Measurements from ENCODE around the gene RBM25.
"Not testable (repeated sequence)": the region's sequence is repeated elsewhere in the genome, so short reads cannot be mapped to it uniquely, and the experiment has no call there.

The RBM25 gene

DNA sequence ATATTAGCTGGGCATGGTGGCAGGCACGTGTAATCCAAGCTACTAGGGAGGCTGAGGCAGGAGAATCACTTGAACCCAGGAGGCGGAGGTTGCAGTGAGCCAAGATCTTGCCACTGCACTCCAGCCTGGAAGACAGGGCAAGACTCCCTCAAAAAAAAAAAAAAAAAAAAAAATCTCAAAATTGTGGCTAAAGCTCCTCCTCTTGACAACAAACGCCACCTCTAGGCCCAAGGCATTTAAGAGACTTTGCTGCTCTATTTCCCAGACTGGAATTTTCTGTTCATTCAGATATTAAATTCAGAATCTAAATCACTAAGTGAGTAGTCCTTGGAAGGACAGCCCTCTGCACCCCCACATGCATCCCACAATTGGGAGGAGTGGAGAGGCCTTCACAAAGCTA lies 32.8 kb upstream of the RBM25 start:
- TF ChIP-seq, protein P1, sequence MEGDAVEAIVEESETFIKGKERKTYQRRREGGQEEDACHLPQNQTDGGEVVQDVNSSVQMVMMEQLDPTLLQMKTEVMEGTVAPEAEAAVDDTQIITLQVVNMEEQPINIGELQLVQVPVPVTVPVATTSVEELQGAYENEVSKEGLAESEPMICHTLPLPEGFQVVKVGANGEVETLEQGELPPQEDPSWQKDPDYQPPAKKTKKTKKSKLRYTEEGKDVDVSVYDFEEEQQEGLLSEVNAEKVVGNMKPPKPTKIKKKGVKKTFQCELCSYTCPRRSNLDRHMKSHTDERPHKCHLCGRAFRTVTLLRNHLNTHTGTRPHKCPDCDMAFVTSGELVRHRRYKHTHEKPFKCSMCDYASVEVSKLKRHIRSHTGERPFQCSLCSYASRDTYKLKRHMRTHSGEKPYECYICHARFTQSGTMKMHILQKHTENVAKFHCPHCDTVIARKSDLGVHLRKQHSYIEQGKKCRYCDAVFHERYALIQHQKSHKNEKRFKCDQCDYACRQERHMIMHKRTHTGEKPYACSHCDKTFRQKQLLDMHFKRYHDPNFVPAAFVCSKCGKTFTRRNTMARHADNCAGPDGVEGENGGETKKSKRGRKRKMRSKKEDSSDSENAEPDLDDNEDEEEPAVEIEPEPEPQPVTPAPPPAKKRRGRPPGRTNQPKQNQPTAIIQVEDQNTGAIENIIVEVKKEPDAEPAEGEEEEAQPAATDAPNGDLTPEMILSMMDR (IDR thresholded peaks at IDR 0.05; ENCODE audit: poor library complexity, severe bottlenecking) = no peak
- Histone ChIP-seq H3K4me3 (ENCODE audit: severe bottlenecking) (peak overlapping the region; percentile 53), H3K4me1 (ENCODE audit: insufficient read depth, poor library complexity, severe bottlenecking) (peaks cover 3% of the 10 kb centered on the region), H3K27me3 (ENCODE audit: insufficient read depth, poor library complexity, severe bottlenecking) (no peaks in the 10 kb centered on the region), H3K9me3 (ENCODE audit: severe bottlenecking) (no peaks in the 10 kb centered on the region), H3K36me3 (ENCODE audit: low read depth) (peaks cover 23% of the 10 kb centered on the region), H3K27ac (ENCODE audit: poor library complexity, severe bottlenecking) (no peak overlapping the region)
- DNase-seq (ENCODE audit: low spot score) (no peak), ATAC-seq (ENCODE audit: low read depth) (no peak)

DNA sequence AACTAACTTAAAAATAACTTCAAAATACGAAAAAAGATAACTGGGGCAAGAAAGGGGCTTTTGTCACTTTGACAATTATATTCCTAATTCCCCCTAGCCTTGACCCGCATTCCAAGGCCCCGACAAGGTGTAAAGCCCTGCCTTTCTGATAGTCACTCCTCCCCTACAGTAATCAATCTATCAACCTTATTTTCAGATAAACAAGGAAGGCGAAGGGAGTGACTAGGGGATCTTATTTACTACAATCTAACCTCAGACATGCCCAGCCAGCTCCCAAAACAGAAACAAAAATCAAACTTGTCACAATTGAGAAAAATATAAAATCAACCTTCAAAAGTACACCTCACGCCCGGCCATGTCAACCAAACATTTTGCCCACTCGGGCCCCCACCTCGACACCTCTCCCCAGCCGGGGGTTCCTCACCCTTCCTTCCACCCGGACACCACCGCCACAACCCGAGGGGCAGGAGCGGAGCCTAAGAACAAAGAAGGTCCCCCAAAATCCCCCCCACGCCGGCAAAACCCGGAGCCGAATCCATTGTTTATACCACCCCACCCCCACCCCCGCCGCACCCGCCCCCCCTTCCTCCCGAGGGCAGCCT lies 32.0 kb upstream of the RBM25 start:
- peaks cover 3% of the 10 kb centered on the region for H3K4me1 ChIP-seq (ENCODE audit: insufficient read depth, poor library complexity, severe bottlenecking)
- H3K36me3 ChIP-seq (ENCODE audit: low read depth) = peaks cover 20% of the 10 kb centered on the region
- no peaks in the 10 kb centered on the region for H3K27me3 ChIP-seq (ENCODE audit: insufficient read depth, poor library complexity, severe bottlenecking)
- ATAC-seq (ENCODE audit: low read depth) = no peak
- peak overlapping the region; percentile 22 for H3K27ac ChIP-seq (ENCODE audit: poor library complexity, severe bottlenecking)
- no peak for DNase-seq (ENCODE audit: low spot score)
- H3K9me3 ChIP-seq (ENCODE audit: severe bottlenecking) = no peaks in the 10 kb centered on the region
- peak overlapping the region; percentile 53 for H3K4me3 ChIP-seq (ENCODE audit: severe bottlenecking)
- TF ChIP-seq, protein P1 (IDR thresholded peaks at IDR 0.05; ENCODE audit: poor library complexity, severe bottlenecking) = no peak

DNA sequence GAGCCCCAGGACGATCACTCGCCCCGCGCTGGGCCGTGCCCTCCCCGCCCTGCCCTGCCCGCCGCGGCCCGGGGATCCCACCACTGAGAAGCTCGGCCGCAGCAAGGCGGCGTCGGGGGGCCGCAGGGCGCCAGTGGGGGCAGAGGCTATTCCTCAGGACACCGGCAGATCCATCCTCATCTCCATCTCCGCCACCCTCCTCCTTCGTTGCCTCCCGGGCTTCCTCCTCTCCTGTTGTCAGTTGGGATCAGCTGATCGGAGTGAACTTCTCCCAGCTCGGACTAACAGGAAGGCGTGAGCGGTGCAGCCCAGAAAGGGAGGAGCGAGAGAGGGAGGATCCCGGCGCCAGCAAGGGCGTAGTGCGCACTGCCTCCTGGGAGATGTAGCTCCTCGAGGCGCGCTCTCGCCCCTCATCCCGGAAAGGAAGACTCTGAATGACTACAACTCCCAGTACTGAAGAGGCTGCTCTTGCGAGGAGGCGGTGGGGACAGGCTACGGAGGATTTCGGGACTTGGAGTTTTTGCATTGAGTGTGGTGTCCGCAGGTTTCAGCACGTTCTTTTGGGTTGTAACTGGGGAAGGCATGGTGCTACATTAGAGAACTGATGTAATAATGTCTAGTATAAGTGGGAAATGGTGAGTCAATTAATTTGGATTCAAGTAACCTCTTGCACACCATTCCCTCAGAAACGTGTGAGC lies 31.3 kb upstream of the RBM25 start, which contains the start of gene ZFYVE1:
Gene ZFYVE1 (minus strand): TSS at position 262 of the 698 bp plus-strand sequence. CDS start 2,598 bp downstream, outside the sequence.
- no peaks in the 10 kb centered on the region for H3K9me3 ChIP-seq (ENCODE audit: severe bottlenecking)
- H3K27me3 ChIP-seq (ENCODE audit: insufficient read depth, poor library complexity, severe bottlenecking) = no peaks in the 10 kb centered on the region
- H3K4me1 ChIP-seq (ENCODE audit: insufficient read depth, poor library complexity, severe bottlenecking) = peaks cover 3% of the 10 kb centered on the region
- peak; percentile 99 for ATAC-seq (ENCODE audit: low read depth)
- TF ChIP-seq, protein P1 (IDR thresholded peaks at IDR 0.05; ENCODE audit: poor library complexity, severe bottlenecking) = no peak
- peak; percentile 99 for DNase-seq (ENCODE audit: low spot score)
- H3K4me3 ChIP-seq (ENCODE audit: severe bottlenecking) = peak within 1 kb of the TSS; percentile 53
- H3K36me3 ChIP-seq (ENCODE audit: low read depth) = peaks cover 18% of the 10 kb centered on the region
- peak within 1 kb of the TSS; percentile 22 for H3K27ac ChIP-seq (ENCODE audit: poor library complexity, severe bottlenecking)

DNA sequence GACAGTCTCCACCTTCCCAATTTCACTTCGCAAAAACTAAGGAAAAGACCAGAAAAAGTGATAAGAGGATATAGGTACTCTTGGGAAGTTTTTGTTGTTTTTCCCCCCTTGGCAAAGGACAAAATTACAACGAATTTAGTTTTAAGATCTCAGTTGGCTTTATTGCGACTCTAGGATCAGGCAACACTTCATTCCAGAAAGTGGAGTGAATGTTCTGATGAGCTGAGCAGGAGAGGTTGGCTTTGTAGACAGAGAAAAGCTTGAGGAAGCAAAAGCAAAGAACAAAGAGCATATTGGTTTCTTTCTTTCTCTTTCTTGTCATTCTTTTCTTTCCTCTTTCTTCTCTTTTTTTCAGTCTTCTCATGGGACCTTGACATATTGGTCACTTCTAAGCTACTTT lies 30.8 kb upstream of the RBM25 start:
- no peak for DNase-seq (ENCODE audit: low spot score)
- Histone ChIP-seq H3K4me3 (ENCODE audit: severe bottlenecking) (peak overlapping the region; percentile 53), H3K27me3 (ENCODE audit: insufficient read depth, poor library complexity, severe bottlenecking) (no peaks in the 10 kb centered on the region), H3K36me3 (ENCODE audit: low read depth) (peaks cover 14% of the 10 kb centered on the region), H3K27ac (ENCODE audit: poor library complexity, severe bottlenecking) (no peak overlapping the region), H3K4me1 (ENCODE audit: insufficient read depth, poor library complexity, severe bottlenecking) (peaks cover 3% of the 10 kb centered on the region), H3K9me3 (ENCODE audit: severe bottlenecking) (no peaks in the 10 kb centered on the region)
- TF ChIP-seq, protein P1 (IDR thresholded peaks at IDR 0.05; ENCODE audit: poor library complexity, severe bottlenecking) = no peak
- no peak for ATAC-seq (ENCODE audit: low read depth)

DNA sequence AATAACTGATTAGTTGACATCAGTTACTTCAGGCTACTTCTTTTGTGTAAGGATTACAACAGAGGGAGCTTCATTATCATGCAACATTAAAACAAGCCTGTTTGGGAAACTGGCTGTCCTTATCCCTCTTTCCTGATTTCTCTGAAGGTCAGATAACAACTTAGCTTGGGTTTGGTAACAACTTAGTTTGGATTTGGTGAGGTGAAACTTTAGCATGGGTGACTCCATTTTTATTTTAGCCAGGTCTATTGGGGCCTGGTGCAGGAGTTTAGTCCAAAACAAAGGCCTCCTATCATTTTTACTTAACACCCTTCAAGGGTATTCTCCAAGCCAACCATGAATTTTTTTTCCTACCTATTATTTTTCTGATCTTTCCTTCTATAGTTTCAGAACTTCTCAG lies 30.4 kb upstream of the RBM25 start:
- Histone ChIP-seq H3K4me1 (ENCODE audit: insufficient read depth, poor library complexity, severe bottlenecking) (peaks cover 3% of the 10 kb centered on the region), H3K9me3 (ENCODE audit: severe bottlenecking) (no peaks in the 10 kb centered on the region), H3K27ac (ENCODE audit: poor library complexity, severe bottlenecking) (no peak overlapping the region), H3K27me3 (ENCODE audit: insufficient read depth, poor library complexity, severe bottlenecking) (no peaks in the 10 kb centered on the region), H3K4me3 (ENCODE audit: severe bottlenecking) (no peak overlapping the region), H3K36me3 (ENCODE audit: low read depth) (peaks cover 14% of the 10 kb centered on the region)
- TF ChIP-seq, protein P1 (IDR thresholded peaks at IDR 0.05; ENCODE audit: poor library complexity, severe bottlenecking) = no peak
- ATAC-seq (ENCODE audit: low read depth) (no peak), DNase-seq (ENCODE audit: low spot score) (no peak)

DNA sequence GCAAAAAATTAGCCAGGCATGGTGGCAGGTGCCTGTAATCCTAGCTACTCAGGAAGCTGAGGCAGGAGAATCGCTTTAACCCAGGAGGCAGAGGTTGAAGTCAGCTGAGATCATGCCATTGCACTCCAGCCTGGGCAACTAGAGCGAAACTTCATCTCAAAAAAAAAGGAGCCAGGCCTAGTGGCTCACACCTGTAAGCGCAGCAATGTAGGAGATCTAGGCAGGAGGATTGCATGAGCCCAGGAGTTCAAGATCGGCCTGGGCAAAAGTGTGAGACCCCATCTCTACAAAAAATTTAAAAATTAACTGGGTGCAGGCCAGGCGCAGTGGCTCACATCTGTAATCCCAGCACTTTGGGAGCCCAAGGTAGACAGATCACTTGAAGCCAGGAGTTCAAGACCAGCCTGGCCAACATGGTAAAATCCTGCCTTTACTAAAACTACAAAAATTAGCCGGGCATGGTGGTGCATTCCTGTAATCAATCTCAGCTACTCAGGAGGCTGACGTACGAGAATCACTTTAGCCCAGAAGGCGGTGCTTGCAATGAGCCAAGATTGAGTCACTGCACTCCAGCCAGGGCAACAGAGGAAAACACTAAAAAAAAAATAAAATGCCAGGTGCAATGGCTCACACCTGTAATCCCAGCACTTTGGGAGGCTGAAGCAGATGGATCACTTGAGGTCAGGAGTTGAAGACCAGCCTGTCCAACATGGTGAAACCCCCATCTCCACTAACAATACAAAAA lies 21.5 kb upstream of the RBM25 start:
- not testable (repeated sequence) for H3K36me3 ChIP-seq (ENCODE audit: low read depth); H3K9me3 ChIP-seq (ENCODE audit: severe bottlenecking); H3K27me3 ChIP-seq (ENCODE audit: insufficient read depth, poor library complexity, severe bottlenecking); H3K27ac ChIP-seq (ENCODE audit: poor library complexity, severe bottlenecking); H3K4me1 ChIP-seq (ENCODE audit: insufficient read depth, poor library complexity, severe bottlenecking); H3K4me3 ChIP-seq (ENCODE audit: severe bottlenecking); DNase-seq (ENCODE audit: low spot score)
- ATAC-seq (ENCODE audit: low read depth) = peak; percentile 90
